SU-DHL-6 (cell line): Measurements from ENCODE around the gene FAF2.

Experiments used
- CTCF ChIP-seq: fragments of 200-600 bp; sonication (generic); IDR thresholded peaks from one replicate; pipeline ENCODE4 v1.5.1; 2017; ENCODE audit warnings: antibody characterized with exemption, mild to moderate bottlenecking, low read length, moderate library complexity; ENCODE audit not compliant: insufficient read depth, poor library complexity, severe bottlenecking
- EZH2phosphoT487 ChIP-seq: fragments of 200-600 bp; sonication (generic), shearing (Covaris generic); conservative IDR thresholded peaks from 2 replicates; pipeline ENCODE4 v1.6.1; 2018; ENCODE audit warnings: mild to moderate bottlenecking, antibody characterized with exemption, low read length, moderate library complexity, mixed read lengths

GRCh38 chr5:176531902-176532493, 83.8 kb downstream of the FAF2 start:
- TF ChIP-seq CTCF (no peak), EZH2phosphoT487 (no peak)
